ENCODE measurements around the gene RDM1. TPM values are rescaled to one million over a fixed set of nuclear protein-coding genes. Genes with fewer than 3 reads are reported as not detected.

Gene RDM1
- total RNA-seq, 3 donors from 2014 or later = not detected

DNA sequence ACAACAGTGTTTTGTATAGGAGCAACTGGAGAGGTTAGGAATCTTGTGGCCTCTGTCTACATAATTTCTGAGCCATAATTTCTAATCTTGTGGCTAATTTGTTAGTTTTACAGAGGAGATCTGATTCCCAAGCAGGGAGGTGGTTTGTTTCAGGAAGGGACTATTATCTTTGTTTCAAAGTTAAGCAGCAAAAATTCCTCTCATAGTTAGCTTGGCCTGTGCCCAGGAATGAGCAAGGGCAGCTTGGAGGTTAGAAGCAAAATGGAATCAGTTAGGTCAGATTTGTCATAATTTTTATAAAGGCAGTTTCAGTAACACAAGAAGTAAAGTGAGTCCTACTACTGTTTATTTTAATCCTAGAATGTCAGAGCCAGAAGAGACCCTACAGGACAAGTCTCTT is 2.0 kb upstream of the RDM1 start:
- Histone ChIP-seq H3K36me3 (no peaks in the 10 kb centered on the region), H3K9me3 (no peaks in the 10 kb centered on the region), H3K4me1 (peaks cover 0 to 8% of the 10 kb centered on the region in 2 donors), H3K4me3 (no peak overlapping the region), H3K27ac (no peak overlapping the region), H3K27me3 (no peaks in the 10 kb centered on the region)
- no peak for TF ChIP-seq POLR2A (IDR thresholded peaks at IDR 0.05)
- TF ChIP-seq, protein P1, sequence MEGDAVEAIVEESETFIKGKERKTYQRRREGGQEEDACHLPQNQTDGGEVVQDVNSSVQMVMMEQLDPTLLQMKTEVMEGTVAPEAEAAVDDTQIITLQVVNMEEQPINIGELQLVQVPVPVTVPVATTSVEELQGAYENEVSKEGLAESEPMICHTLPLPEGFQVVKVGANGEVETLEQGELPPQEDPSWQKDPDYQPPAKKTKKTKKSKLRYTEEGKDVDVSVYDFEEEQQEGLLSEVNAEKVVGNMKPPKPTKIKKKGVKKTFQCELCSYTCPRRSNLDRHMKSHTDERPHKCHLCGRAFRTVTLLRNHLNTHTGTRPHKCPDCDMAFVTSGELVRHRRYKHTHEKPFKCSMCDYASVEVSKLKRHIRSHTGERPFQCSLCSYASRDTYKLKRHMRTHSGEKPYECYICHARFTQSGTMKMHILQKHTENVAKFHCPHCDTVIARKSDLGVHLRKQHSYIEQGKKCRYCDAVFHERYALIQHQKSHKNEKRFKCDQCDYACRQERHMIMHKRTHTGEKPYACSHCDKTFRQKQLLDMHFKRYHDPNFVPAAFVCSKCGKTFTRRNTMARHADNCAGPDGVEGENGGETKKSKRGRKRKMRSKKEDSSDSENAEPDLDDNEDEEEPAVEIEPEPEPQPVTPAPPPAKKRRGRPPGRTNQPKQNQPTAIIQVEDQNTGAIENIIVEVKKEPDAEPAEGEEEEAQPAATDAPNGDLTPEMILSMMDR (IDR thresholded peaks at IDR 0.05) = no peak
- TF ChIP-seq POLR2AphosphoS5 (IDR thresholded peaks at IDR 0.05) = no peak
- no peak for DNase-seq (ENCODE audit: low spot score in 2 of 2)
- intact Hi-C loops (cut with DNase I; ENCODE audit: low total_unique reads) = no loop called here

DNA sequence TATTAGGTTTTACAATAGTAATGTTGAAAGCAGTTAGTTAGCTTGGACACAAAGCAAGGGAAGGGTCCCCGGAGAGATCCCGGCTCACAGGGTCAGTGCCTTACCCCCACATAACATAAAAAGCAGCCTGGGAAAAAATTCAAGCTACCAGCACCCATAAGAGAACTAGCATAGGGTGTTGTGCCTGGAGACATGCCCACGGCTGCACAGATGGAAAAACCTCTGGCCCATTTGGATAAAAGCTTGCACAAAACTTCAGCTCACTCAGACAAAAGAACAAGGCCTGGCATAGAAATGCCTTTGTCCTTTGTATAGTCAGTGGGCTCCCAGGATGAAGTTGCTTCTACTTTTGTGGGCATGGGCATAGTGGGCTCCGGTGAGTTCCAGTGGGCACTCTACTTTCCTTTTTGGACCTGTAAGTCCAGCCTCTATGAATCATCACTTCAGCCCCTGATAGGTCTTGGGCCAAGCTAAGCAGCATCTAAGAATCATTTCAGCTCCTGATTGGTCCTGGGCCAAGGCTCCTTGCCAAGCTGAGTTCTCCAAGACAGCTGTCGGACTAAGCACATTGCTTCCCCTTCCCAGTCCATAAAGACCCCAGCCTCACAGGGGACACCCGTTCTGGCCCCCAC is 1.3 kb upstream of the RDM1 start:
- H3K4me1 ChIP-seq = peaks cover 0 to 8% of the 10 kb centered on the region in 2 donors
- TF ChIP-seq POLR2A (IDR thresholded peaks at IDR 0.05) (no peak), POLR2AphosphoS5 (IDR thresholded peaks at IDR 0.05) (no peak)
- TF ChIP-seq, protein P1 (IDR thresholded peaks at IDR 0.05) = no peak
- H3K27ac ChIP-seq = no peak overlapping the region
- H3K9me3 ChIP-seq = no peaks in the 10 kb centered on the region
- no peaks in the 10 kb centered on the region for H3K27me3 ChIP-seq
- no peaks in the 10 kb centered on the region for H3K36me3 ChIP-seq
- intact Hi-C loops (cut with DNase I; ENCODE audit: low total_unique reads) = no loop called here
- H3K4me3 ChIP-seq = no peak overlapping the region
- DNase-seq (ENCODE audit: low spot score in 2 of 2) = no peak

DNA sequence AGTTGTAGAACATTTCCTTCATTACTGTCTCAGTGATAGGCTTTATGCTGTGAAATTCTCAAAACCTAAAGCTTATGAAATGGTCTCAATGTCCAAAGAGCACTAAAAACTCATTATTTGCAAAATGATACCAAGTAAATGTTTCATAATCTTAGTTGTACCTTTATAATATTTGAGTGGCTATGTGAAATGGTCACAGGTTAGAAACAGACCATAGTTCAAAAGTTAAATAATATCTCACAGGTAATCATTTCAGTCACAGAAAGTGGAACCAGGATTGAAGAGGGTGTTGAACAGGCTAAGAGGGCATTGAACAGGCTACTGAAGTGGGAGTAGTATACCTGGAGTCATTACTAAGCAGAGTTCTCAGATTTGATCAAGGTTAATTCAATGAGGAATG is 2.9 kb downstream of the RDM1 start:
- intact Hi-C loops (cut with DNase I; ENCODE audit: low total_unique reads) = no loop called here
- Histone ChIP-seq H3K27ac (no peak overlapping the region), H3K36me3 (no peaks in the 10 kb centered on the region), H3K4me1 (peaks cover 0 to 8% of the 10 kb centered on the region in 2 donors), H3K9me3 (no peaks in the 10 kb centered on the region), H3K4me3 (no peak overlapping the region), H3K27me3 (no peaks in the 10 kb centered on the region)
- TF ChIP-seq, protein P1 (IDR thresholded peaks at IDR 0.05) = no peak
- no peak for TF ChIP-seq POLR2AphosphoS5 (IDR thresholded peaks at IDR 0.05)
- no peak for TF ChIP-seq POLR2A (IDR thresholded peaks at IDR 0.05)
- DNase-seq (ENCODE audit: low spot score in 2 of 2) = no peak

DNA sequence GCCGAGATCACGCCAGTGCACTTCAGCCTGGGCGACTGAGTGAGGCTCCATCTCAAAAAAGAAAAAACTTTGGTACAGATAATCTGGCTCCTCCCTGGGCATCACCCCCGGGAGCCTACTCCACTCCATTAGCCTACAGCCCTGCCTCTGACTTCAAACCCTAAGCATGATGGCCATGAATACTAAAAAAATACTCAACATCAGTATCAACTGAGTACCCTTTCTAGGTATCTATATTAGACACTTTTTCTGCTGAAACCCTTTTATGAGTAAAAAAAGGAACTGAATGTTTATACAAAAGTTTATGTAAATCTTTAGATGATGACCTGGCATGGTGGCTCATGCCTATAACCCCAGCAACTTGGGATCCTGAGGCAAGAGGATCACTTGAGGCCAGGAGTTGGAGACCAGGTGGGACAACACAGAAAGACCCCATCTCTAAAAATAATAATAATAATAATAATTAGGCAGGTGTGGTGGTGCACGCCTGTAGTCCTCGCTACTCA is 6.9 kb downstream of the RDM1 start:
- intact Hi-C loops (cut with DNase I; ENCODE audit: low total_unique reads) = no loop called here
- H3K27me3 ChIP-seq = no peaks in the 10 kb centered on the region
- DNase-seq (ENCODE audit: low spot score in 2 of 2) = no peak
- no peaks in the 10 kb centered on the region for H3K36me3 ChIP-seq
- H3K4me1 ChIP-seq = no peaks in the 10 kb centered on the region
- TF ChIP-seq, protein P1 (IDR thresholded peaks at IDR 0.05) = no peak
- TF ChIP-seq POLR2AphosphoS5 (IDR thresholded peaks at IDR 0.05) (no peak), POLR2A (IDR thresholded peaks at IDR 0.05) (no peak)
- no peak overlapping the region for H3K4me3 ChIP-seq
- H3K27ac ChIP-seq = no peak overlapping the region
- H3K9me3 ChIP-seq = no peaks in the 10 kb centered on the region

DNA sequence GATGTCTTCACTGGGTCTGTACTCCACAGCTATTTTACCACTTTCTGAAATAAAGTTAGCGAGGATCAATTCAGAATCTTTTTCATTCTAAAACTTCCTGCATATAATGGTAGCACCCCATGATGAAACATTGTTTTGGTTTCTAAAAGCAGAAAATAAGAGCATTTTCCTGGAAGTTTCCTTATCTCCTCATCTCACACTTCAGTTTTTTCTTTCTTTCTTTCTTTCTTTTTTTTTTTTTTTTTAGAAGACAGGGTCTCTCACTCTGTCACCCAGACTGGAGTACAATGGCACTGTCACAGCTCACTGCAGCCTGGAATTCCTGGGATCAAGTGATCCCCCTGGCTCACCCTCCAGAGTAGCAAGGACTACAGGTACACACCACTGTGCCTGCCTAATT is 10.3 kb downstream of the RDM1 start:
- no peak overlapping the region for H3K4me3 ChIP-seq
- TF ChIP-seq, protein P1 (IDR thresholded peaks at IDR 0.05) = no peak
- TF ChIP-seq POLR2A (IDR thresholded peaks at IDR 0.05) (no peak), POLR2AphosphoS5 (IDR thresholded peaks at IDR 0.05) (no peak)
- no peak overlapping the region for H3K27ac ChIP-seq
- no peaks in the 10 kb centered on the region for H3K4me1 ChIP-seq
- no peaks in the 10 kb centered on the region for H3K27me3 ChIP-seq
- intact Hi-C loops (cut with DNase I; ENCODE audit: low total_unique reads) = no loop called here
- no peak for DNase-seq (ENCODE audit: low spot score in 2 of 2)
- H3K36me3 ChIP-seq = no peaks in the 10 kb centered on the region
- H3K9me3 ChIP-seq = no peaks in the 10 kb centered on the region

Data from breast epithelium (tissue), 4 donors.